Heart right ventricle (tissue), 16 donors: ENCODE measurements around the gene EDN2. TPM values are rescaled to one million over a fixed set of nuclear protein-coding genes. Genes with fewer than 3 reads are reported as not detected.
A peak's percentile ranks its signal among the peaks of the same experiment; 100 is the strongest.

Source experiments
- ATAC-seq, 8 donors: fragments of 200-7000 bp; cut with Tn5 transposase; one replicate each; pipeline ENCODE4 v1.9.1; 2020; ENCODE audit warnings: mild to moderate bottlenecking in 8 of 8, moderate library complexity in 8 of 8, moderate number of reproducible peaks in 1 of 8
- DNase-seq, 2 donors: peaks; one replicate each; pipeline ENCODE4 v3.0.0-alpha.2; 2020
- H3K27ac ChIP-seq, 10 donors: fragments of 200-600 bp; sonication (generic) in 2 of 10; one replicate each; pipeline versions ENCODE4 v1.5.0 to v1.8.0; 2020 to 2022; ENCODE audit warnings: mild to moderate bottlenecking in 3 of 10
- H3K27me3 ChIP-seq, 7 donors: fragments of 200-600 bp; one replicate each; pipeline ENCODE4 v1.8.0; 2021 to 2022; ENCODE audit warnings: mild to moderate bottlenecking in 2 of 7
- H3K36me3 ChIP-seq, 9 donors: fragments of 200-600 bp; sonication (generic) in 1 of 9; one replicate each; pipeline versions ENCODE4 v1.5.0 to v1.8.0; 2020 to 2022; ENCODE audit warnings: mild to moderate bottlenecking in 2 of 9
- H3K4me1 ChIP-seq, 9 donors: fragments of 200-600 bp; sonication (generic) in 1 of 9; one replicate each; pipeline versions ENCODE4 v1.5.0 to v1.8.0; 2020 to 2022; ENCODE audit warnings: mild to moderate bottlenecking in 4 of 9
- H3K4me3 ChIP-seq, 10 donors: fragments of 200-600 bp; sonication (generic) in 2 of 10; one replicate each; pipeline versions ENCODE4 v1.5.0 to v1.8.0; 2020 to 2022; ENCODE audit warnings: mild to moderate bottlenecking in 7 of 10, moderate library complexity in 2 of 10
- H3K9me3 ChIP-seq, 11 donors: fragments of 200-600 bp in 10 of 11; sonication (generic) in 2 of 11; one replicate each; pipeline versions ENCODE4 v1.5.0 to v1.8.0; 2013 to 2022; ENCODE audit warnings: mild to moderate bottlenecking in 2 of 11, control low read depth in 1 of 11, moderate library complexity in 1 of 11
- WGBS, 2 donors: extraction: QIAGEN DNeasy Blood & Tissue Kit; methylation state at CpG; one replicate each; pipeline ENCODE4 v1.1.7; 2013; ENCODE audit warnings: inconsistent platforms in 1 of 2; 5-methylcytosine and 5-hydroxymethylcytosine counted together
- intact Hi-C, 10 donors: fragments of 100-400 bp; cut with DNase I; formaldehyde crosslinking; loops; one replicate each; pipeline versions ENCODE4 v1.11.1 to v1.14.2; 2022
- polyA plus RNA-seq, 2 donors: library from polyadenylated mRNA; stranded (reverse); fragments of 200-250 nt; gene quantifications; one replicate each; pipeline ENCODE4 v1.2.3, GENCODE V29; 2013
- total RNA-seq, 10 donors: library from RNA; stranded (reverse); fragmentation: NEBNext Ultra II Directional in 3 of 10; extraction: Animal tissue kit (Norgen Biotek cat#: 25700) in 3 of 10; gene quantifications; one replicate each; pipeline versions ENCODE4 v1.2.1 to v1.2.4, GENCODE V29; 2021 to 2023
- TF ChIP-seq, protein P1 (sequence below), 9 donors: fragments of 200-600 bp; sonication (generic) in 2 of 9; IDR thresholded peaks; one replicate each; pipeline versions ENCODE4 v1.5.0 to v1.8.0; 2021 to 2022; ENCODE audit warnings: antibody characterized with exemption in 9 of 9, mild to moderate bottlenecking in 5 of 9, moderate library complexity in 1 of 9
- donor health status: Arrhythmogenic right ventricular cardiomyopathy.
- donor health status: ischemic (EF 13 %, LVEDD 7.1; RV severe dilation, severe dysfunction).
- donor health status: healthy with polysubstance abuse.
- donor health status: DM: no; HTN: yes; CAD: no.
- donor health status: DM: no; HTN: no; CAD: no.
- donor health status: ischemic (EF 25% LVEDD 6.9; RV normal size, moderate dysfunction).
- donor health status: ischemic (EF 25% LVEDD 5.7; RV mildly dilated, moderate dysfunction).
- donor health status: healthy.
- donor health status: DM: yes; HTN: yes; CAD: no.
- donor health status: Ischemic cardiomyopathy.
- donor health status: ischemic (EF 35%, LVEDD 5.7; RV mildly dilated, moderate dysfunction).
- donor health status: nonischemic (EF 11% LVEDD 7.7; RV severe dilation, severe dysfunction).
- donor health status: DM: yes; HTN: yes; CAD: no.
- donor health status: PGD.
- donor health status: ischemic (EF 29% LVEDD 5.4; RV normal size, mild dysfunction).
- donor health status: nonischemic (EF 23%, LVEDD 6.1; RV moderate dilation, normal function).

EDN2 gene
- total and polyA plus RNA-seq, 12 donors = 0.30 to 8.5 (median 1.0) TPM; not detected in 5

- Histone ChIP-seq H3K9me3 (peaks cover 0 to 13% (median 0%) of the 10 kb centered on the region in 11 donors), H3K27ac (no peak overlapping the region), H3K36me3 (no peaks in the 10 kb centered on the region), H3K4me1 (peaks cover 0 to 17% (median 3%) of the 10 kb centered on the region in 9 donors), H3K27me3 (no peaks in the 10 kb centered on the region), H3K4me3 (no peak overlapping the region)
- TF ChIP-seq, protein P1, sequence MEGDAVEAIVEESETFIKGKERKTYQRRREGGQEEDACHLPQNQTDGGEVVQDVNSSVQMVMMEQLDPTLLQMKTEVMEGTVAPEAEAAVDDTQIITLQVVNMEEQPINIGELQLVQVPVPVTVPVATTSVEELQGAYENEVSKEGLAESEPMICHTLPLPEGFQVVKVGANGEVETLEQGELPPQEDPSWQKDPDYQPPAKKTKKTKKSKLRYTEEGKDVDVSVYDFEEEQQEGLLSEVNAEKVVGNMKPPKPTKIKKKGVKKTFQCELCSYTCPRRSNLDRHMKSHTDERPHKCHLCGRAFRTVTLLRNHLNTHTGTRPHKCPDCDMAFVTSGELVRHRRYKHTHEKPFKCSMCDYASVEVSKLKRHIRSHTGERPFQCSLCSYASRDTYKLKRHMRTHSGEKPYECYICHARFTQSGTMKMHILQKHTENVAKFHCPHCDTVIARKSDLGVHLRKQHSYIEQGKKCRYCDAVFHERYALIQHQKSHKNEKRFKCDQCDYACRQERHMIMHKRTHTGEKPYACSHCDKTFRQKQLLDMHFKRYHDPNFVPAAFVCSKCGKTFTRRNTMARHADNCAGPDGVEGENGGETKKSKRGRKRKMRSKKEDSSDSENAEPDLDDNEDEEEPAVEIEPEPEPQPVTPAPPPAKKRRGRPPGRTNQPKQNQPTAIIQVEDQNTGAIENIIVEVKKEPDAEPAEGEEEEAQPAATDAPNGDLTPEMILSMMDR (IDR thresholded peaks at IDR 0.05) = no peak
- intact Hi-C loops = no loop called here
- 84 to 85% methylated on average over 8 of the region's 8 CpGs for WGBS, 2 donors
- no peak for DNase-seq
- ATAC-seq = no peak
These were observed 36.3 kb downstream of the EDN2 start for GRCh38 chr1:41447995-41448770.

DNA sequence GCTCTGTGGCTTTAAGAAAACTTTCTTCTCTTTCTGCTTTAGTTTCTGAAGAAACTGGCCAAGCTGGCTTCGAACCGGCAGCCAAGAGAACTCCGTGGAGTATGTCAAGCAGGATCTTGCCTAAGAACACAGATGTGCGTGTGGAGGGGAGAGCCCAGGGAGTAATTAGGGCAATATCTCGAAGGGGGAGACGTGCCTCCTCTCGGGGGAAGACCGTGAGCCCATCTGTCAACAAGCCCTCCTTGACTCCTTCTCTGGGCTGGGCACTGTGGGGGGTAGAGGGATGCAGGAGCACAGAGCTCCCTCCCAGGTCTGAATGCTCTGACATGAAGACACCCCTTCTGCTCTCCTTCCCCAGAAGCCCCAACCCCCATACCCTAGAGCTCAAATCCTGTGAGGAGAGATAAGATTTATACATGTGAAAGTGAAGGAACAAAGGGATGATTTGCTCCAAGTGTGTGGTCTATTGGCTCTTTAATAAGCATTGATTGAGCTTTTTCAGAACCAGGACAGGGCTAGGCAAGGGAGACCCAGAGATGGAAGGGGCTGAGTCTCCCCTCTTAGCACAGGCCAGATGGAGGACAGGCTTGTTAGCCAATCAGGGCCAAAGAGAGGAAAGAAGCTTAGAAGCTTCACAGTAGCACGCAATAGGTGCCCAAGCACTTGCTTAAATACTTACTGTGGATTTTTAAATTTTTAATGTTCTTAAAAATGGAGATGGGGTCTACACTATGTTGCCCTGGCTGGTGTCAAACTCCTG lies 37.5 kb downstream of the EDN2 start:
- no peaks in the 10 kb centered on the region for H3K27me3 ChIP-seq
- TF ChIP-seq, protein P1 (IDR thresholded peaks at IDR 0.05) = no peak
- WGBS, 2 donors = 64 to 74% methylated on average over 9 of the region's 9 CpGs
- ATAC-seq (no peak), DNase-seq (no peak)
- H3K36me3 ChIP-seq = no peaks in the 10 kb centered on the region
- no peak overlapping the region for H3K27ac ChIP-seq
- peaks cover 0 to 22% (median 3%) of the 10 kb centered on the region in 9 donors for H3K4me1 ChIP-seq
- intact Hi-C loops = no loop called here
- no peak overlapping the region for H3K4me3 ChIP-seq
- H3K9me3 ChIP-seq = peaks cover 0 to 13% (median 0%) of the 10 kb centered on the region in 11 donors

DNA sequence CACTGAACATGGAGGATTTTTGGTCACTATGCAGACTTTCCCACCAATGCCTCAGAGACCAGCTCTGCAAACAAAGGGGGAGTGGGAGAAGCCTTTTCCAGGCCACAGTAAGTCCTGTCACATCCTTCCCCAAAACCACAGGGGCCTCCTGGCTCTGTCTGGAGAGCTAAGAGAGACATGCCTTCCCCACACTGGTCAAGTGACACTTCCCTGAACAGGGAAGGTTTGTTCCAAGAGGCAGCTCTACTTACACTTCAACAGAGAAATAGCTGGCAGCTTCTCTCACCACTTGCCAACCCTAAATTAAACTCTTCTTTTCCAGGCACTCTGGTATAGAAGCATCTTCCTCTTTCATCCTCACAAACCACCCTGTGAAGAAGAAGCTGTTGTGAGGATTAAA lies 39.7 kb downstream of the EDN2 start:
- peaks cover 0 to 18% (median under 1%) of the 10 kb centered on the region in 9 donors for H3K4me1 ChIP-seq
- no peaks in the 10 kb centered on the region for H3K36me3 ChIP-seq
- DNase-seq (no peak), ATAC-seq (peak in 6 of 8 donors; percentile 34 to 92 (median 73))
- peaks cover 0 to 13% (median 0%) of the 10 kb centered on the region in 11 donors for H3K9me3 ChIP-seq
- intact Hi-C loops = no loop called here
- H3K27ac ChIP-seq = peak overlapping the region in 1 of 10 donors; percentile 20
- TF ChIP-seq, protein P1 (IDR thresholded peaks at IDR 0.05) = no peak
- H3K4me3 ChIP-seq = no peak overlapping the region
- H3K27me3 ChIP-seq = no peaks in the 10 kb centered on the region

DNA sequence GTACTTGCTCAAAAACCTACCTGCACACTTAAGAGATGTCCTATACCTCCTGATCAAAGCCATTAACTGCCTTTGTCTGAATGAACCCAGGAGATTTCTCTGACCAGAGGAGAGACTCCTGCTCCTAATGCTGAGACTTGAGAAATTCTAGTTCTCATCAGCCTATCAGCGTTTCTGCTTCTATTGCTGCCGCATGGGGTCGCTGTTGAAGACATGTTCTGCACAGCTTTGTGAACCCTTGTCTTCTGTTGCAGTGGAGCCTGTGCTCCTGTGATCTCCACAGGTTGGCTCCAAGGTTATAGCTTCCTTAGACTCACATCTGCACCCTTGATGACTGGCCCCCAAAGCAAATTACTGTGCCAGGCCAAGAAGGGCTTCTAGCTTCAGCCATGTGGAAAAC lies 40.2 kb downstream of the EDN2 start:
- H3K27ac ChIP-seq = peak overlapping the region in 1 of 10 donors; percentile 20
- DNase-seq (no peak), ATAC-seq (no peak)
- WGBS, 2 donors = 44 to 65% methylated on average over 3 of the region's 3 CpGs
- H3K4me3 ChIP-seq = no peak overlapping the region
- TF ChIP-seq, protein P1 (IDR thresholded peaks at IDR 0.05) = no peak
- no peaks in the 10 kb centered on the region for H3K36me3 ChIP-seq
- intact Hi-C loops = no loop called here
- H3K27me3 ChIP-seq = no peaks in the 10 kb centered on the region
- H3K4me1 ChIP-seq = peaks cover 0 to 15% (median 0%) of the 10 kb centered on the region in 9 donors
- peaks cover 0 to 13% (median 0%) of the 10 kb centered on the region in 11 donors for H3K9me3 ChIP-seq
